Esophagus squamous epithelium (tissue), 4 donors: Measurements from ENCODE around the gene NEDD8.

ENCODE experiments used
- POLR2A ChIP-seq, 4 donors: fragments of 450-650 bp; IDR thresholded peaks; one replicate each; pipeline ENCODE4 v1.6.1; 2017; ENCODE audit warnings: antibody characterized with exemption in 4 of 4, mild to moderate bottlenecking in 4 of 4, moderate library complexity in 3 of 4
- TF ChIP-seq, protein P1 (sequence below), 6 experiments: fragments of 450-650 bp in 4 of 6; fragments of 200-600 bp in 2 of 6; sonication (generic) in 2 of 6; IDR thresholded peaks; one replicate each; pipeline ENCODE4 v1.5.1; 2016 to 2019; ENCODE audit warnings: antibody characterized with exemption in 6 of 6, mild to moderate bottlenecking in 4 of 6, moderate library complexity in 4 of 6

- no peak for TF ChIP-seq POLR2A (IDR thresholded peaks at IDR 0.05)
- TF ChIP-seq, protein P1, sequence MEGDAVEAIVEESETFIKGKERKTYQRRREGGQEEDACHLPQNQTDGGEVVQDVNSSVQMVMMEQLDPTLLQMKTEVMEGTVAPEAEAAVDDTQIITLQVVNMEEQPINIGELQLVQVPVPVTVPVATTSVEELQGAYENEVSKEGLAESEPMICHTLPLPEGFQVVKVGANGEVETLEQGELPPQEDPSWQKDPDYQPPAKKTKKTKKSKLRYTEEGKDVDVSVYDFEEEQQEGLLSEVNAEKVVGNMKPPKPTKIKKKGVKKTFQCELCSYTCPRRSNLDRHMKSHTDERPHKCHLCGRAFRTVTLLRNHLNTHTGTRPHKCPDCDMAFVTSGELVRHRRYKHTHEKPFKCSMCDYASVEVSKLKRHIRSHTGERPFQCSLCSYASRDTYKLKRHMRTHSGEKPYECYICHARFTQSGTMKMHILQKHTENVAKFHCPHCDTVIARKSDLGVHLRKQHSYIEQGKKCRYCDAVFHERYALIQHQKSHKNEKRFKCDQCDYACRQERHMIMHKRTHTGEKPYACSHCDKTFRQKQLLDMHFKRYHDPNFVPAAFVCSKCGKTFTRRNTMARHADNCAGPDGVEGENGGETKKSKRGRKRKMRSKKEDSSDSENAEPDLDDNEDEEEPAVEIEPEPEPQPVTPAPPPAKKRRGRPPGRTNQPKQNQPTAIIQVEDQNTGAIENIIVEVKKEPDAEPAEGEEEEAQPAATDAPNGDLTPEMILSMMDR (IDR thresholded peaks at IDR 0.05), result no peak
These were observed 28.0 kb upstream of the NEDD8 start for GRCh38 chr14:24260026-24260779.
